Measurements from ENCODE around the gene MPHOSPH9. TPM values are rescaled to one million over a fixed set of nuclear protein-coding genes. Genes with fewer than 3 reads are reported as not detected.

MPHOSPH9 gene
- polyA plus RNA-seq, 3 donors, result 28.8 to 40.8 (median 36.5) TPM

DNA sequence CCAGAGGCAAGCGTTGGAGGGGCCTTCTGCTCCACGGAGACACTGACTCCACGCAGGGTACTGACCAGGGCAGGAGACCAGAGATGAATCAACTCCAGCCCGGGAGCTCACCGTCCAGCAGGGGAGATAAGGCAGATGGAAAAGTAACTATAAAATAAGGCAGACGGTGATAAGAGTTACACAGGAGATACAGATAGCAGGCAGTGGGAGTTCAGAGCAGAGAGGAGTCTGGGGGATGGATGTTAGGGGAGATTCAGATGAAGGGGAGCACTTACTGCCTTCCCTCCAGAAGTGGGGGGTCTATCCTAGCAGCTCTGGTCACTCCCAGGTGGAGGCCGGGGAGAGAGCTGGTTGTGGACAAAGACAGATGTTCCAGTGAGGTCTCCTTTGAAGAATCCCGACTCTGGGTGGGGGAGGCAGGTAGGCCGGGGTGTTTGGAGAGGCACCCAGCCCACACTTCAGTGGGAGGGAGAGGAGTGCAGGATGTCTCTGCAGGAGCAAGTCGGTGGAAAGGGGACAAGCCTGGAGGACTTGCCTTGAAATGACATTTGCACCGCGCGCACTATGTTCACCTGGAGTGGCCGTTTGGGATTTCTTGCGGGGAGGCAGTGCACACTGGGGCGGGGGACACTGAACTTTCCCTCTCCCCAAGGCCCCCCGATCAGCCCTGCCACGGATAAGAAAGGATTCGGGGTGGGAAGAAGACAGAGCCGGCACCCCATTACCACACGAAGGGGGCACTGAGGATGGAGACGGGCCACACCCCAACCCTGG, 83.3 kb downstream of the MPHOSPH9 start:
- DNase-seq, result no peak

GRCh38 chr12:123149088-123149487, 83.9 kb downstream of the MPHOSPH9 start:
- DNase-seq, result no peak

- DNase-seq, result no peak
Observed at GRCh38 chr12:123148655-123149054, 84.3 kb downstream of the MPHOSPH9 start.

DNA sequence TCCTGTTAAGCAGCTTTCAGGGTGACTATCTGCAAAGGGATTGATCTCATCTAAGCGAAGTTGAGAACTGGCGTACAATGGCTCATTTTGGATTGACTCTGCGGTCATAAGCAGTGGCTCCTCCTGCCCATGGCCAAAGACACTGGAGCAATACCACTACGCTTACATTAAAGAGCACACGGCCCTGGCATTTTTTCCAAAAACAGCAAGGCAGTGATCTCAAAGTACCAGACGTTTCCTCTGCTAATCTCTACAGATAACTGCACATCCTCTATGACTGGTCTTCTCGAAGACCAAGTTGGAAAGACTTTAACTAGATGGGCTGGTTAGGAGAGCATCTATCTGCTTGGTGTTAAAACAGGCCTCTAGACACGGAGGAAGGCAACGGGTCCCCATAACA, 84.7 kb downstream of the MPHOSPH9 start:
- DNase-seq, result no peak

GRCh38 chr12:123145211-123145610, 87.7 kb downstream of the MPHOSPH9 start:
- DNase-seq, result no peak

DNA sequence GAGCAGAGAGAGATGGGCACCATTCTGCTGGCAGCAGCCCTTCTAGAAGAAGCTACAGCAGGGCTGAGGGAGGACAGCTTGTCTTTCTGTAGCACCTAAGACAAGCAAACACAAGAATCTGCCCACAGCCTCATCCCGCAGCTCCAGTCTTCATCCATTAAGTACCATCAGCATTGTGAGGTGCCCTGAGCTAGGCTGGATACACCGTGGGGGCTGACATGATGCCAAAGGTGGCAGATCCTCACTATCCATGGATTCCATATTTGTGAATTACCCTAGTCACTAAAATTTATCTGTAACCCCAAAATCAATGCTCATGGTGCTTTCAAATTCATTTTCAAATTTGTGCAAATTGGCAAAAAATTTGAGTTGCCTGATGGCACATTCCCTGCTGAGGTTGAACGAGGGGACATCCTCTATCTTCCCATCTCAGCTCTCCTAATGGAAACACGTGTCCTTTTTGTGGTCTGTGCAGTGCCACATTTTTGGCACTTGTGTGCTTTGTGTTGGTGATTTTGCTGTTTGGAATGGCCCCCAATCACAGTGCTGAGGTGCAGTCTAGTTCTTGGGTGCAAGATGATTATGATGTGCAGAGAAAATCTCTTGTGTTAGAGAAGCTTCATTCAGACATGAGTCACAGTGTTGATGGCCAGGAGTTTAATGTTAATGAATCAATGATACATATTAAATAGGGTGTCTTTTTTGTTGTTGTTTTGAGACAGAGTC, 89.0 kb downstream of the MPHOSPH9 start:
- no peak for DNase-seq

- no peak for DNase-seq
Observed at GRCh38 chr12:123142921-123143735, 89.8 kb downstream of the MPHOSPH9 start.

- DNase-seq, result no peak
Observed at GRCh38 chr12:123142518-123142840, 90.5 kb downstream of the MPHOSPH9 start.

GRCh38 chr12:123141615-123142517, 91.1 kb downstream of the MPHOSPH9 start:
- no peak for DNase-seq

GRCh38 chr12:123140676-123141614, 92.0 kb downstream of the MPHOSPH9 start:
- DNase-seq, result no peak

- no peak for DNase-seq
Observed at GRCh38 chr12:123139926-123140675, 92.8 kb downstream of the MPHOSPH9 start.

GRCh38 chr12:123135688-123136087, 97.3 kb downstream of the MPHOSPH9 start:
- no peak for DNase-seq

DNA sequence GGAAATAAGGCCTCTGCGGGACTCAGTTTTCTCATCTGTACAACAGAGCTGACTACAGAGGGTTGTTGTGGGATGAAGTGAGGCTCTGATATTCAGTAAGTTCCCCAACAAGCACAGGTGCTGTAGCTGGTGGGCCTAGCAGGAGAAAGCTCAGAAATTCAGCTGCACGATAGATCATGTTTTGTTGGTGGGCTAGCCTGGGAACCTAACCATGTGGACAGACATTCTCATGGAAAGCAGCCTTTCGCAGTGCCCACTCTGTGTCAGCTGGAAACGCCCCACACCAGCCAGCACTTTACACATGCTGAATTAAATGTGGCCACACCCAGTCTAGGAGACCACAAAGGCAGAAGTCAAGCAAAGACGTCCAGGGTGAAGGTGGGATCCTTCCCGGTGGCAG, 98.1 kb downstream of the MPHOSPH9 start:
- DNase-seq, result no peak

GRCh38 chr12:123134271-123134671, 98.7 kb downstream of the MPHOSPH9 start:
- DNase-seq, result no peak

DNA sequence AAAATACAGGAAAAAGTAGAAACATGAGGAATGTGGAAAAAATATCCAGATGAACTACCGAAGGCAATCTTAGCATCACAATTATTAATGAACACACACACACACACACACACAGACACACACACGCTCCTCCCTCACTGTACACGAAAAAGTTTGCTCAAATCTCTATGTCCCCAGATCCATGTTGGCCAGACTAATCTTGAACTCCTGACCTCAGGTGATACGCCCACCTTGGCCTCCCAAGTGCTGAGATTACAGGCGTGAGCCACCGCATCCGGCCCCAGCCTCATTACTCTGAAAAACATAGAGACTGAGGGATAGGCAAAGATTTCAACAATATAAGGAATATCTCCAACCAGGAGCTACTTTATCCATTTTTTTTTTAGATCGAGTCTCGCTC, 99.2 kb downstream of the MPHOSPH9 start:
- no peak for DNase-seq

- DNase-seq, result no peak
Observed at GRCh38 chr12:123132951-123133619, 99.9 kb downstream of the MPHOSPH9 start.

- no peak for DNase-seq
Observed at GRCh38 chr12:123131879-123132402, 101.0 kb downstream of the MPHOSPH9 start.

DNA sequence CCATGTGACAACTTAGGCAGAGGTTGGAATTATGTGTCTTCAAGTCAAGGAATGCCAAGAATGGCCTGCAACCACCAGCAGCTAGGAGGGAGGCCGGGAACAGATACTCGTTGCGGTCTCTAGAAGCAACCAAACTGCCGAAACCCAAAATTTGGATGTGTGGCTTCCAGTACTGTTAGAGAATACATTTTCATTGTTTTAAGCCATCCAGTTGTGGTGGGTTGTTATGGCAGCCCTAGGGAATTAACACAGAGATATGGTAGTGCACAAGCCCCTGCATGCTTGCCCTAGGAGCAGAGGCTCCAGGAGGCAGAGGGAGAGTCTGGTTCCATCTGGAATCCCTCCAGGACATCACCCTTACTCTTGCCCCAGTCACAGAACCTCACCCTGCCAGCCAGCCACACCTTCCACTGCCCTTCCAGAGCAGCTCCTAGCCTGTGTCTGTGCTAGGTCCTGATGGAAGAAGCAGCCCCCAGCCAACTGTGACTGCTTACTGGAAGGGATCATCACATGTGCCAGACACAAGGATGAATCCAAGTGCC, 101.6 kb downstream of the MPHOSPH9 start:
- DNase-seq, result no peak

GRCh38 chr12:123129621-123130020, 103.3 kb downstream of the MPHOSPH9 start:
- DNase-seq, result no peak
